Measurements from ENCODE around the gene WDR44.
"Not testable (repeated sequence)": the region's sequence is repeated elsewhere in the genome, so short reads cannot be mapped to it uniquely, and the experiment has no call there.

DNA sequence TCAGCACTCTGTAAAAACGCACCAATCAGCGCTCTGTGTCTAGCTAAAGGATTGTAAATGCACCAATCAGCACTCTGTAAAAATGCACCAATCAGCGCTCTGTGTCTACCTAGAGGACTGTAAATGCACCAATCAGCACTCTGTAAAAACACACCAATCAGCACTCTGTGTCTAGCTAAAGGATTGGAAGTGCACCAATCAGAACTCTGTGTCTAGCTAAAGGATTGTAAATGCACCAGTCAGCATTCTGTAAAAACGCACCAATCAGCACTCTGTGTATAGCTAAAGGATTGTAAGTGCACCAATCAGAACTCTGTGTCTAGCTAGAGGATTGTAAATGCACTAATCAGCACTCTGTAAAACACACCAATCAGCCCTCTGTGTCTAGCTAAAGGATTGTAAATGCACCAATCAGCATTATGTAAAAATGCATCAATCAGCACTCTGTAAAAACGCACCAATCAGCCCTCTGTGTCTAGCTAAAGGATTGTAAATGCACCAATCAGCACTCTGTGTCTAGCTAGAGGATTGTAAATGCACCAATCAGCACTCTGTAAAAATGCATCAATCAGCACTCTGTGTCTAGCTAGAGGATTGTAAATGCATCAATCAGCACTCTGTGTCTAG lies 124.9 kb downstream of the WDR44 start:
- TF ChIP-seq, protein P1, sequence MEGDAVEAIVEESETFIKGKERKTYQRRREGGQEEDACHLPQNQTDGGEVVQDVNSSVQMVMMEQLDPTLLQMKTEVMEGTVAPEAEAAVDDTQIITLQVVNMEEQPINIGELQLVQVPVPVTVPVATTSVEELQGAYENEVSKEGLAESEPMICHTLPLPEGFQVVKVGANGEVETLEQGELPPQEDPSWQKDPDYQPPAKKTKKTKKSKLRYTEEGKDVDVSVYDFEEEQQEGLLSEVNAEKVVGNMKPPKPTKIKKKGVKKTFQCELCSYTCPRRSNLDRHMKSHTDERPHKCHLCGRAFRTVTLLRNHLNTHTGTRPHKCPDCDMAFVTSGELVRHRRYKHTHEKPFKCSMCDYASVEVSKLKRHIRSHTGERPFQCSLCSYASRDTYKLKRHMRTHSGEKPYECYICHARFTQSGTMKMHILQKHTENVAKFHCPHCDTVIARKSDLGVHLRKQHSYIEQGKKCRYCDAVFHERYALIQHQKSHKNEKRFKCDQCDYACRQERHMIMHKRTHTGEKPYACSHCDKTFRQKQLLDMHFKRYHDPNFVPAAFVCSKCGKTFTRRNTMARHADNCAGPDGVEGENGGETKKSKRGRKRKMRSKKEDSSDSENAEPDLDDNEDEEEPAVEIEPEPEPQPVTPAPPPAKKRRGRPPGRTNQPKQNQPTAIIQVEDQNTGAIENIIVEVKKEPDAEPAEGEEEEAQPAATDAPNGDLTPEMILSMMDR (IDR thresholded peaks at IDR 0.05): not testable (repeated sequence)
- TF ChIP-seq EZH2 (IDR thresholded peaks at IDR 0.05; ENCODE audit: borderline replicate concordance, insufficient read depth, low read depth, low read length, poor library complexity, severe bottlenecking): not testable (repeated sequence)
